Measurements from ENCODE around the gene LAMTOR3.

DNA sequence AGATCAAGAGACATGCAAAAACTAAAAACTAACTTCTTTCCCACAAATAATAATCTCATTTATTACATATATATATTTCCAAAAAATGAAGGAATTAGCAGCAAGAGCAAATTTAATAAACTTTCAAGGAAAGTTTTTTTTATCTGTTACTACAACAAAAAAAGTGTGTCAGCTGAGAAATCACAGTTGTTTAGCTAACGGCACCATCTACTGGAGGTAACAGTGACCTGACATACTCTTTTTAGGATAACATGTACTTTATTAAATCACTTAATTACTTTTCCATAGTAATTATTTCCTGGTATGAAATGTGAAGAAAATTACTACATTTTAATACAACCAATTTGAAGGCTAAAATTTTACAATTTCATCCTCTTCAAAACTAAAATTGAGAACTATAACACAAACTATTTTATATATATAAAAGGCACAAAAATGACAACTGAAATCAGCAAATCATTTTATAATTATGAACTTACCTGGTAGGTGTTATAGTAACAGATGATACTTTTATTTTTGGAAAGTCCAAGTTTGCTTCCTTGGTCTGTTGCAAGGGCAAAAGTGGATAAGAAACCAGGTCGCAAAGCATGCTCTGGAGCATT, 9.1 kb downstream of the LAMTOR3 start:
- TF ChIP-seq, protein P1, sequence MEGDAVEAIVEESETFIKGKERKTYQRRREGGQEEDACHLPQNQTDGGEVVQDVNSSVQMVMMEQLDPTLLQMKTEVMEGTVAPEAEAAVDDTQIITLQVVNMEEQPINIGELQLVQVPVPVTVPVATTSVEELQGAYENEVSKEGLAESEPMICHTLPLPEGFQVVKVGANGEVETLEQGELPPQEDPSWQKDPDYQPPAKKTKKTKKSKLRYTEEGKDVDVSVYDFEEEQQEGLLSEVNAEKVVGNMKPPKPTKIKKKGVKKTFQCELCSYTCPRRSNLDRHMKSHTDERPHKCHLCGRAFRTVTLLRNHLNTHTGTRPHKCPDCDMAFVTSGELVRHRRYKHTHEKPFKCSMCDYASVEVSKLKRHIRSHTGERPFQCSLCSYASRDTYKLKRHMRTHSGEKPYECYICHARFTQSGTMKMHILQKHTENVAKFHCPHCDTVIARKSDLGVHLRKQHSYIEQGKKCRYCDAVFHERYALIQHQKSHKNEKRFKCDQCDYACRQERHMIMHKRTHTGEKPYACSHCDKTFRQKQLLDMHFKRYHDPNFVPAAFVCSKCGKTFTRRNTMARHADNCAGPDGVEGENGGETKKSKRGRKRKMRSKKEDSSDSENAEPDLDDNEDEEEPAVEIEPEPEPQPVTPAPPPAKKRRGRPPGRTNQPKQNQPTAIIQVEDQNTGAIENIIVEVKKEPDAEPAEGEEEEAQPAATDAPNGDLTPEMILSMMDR (optimal IDR thresholded peaks at IDR 0.05 in 1 of 3, IDR thresholded peaks at IDR 0.05 in 1 of 3, conservative IDR thresholded peaks at IDR 0.05 in 1 of 3; ENCODE audit: extremely low read depth in 1 of 3, insufficient read depth in 2 of 3, low read length in 3 of 3): peak in 2 of 3 experiments; percentile 12 to 39
- TF ChIP-seq EZH2 (IDR thresholded peaks at IDR 0.05; ENCODE audit: low read length): no peak

Data from keratinocyte (primary cell).